Activated naive CD8-positive, alpha-beta T cell treated with anti-CD3 and anti-CD28 coated beads, Interleukin-2, amount 10 ng/mL, durations not matched to agents 7 days and 5 days (primary cell): ENCODE results near the gene QSOX2. TPM values are rescaled to one million over a fixed set of nuclear protein-coding genes. Genes with fewer than 3 reads are reported as not detected.
"Not testable (repeated sequence)": the region's sequence is repeated elsewhere in the genome, so short reads cannot be mapped to it uniquely, and the experiment has no call there.

ENCODE experiments used
- ATAC-seq: fragments of 150-1000 bp; cut with Tn5 transposase; one replicate; pipeline ENCODE4 v1.10.0; 2021; ENCODE audit warnings: low read depth, moderate library complexity
- POLR2A ChIA-PET: fragments of 350-600 bp; sonication (Branson Sonifier 250); formaldehyde crosslinking; loops from one replicate; lab custom pipeline; 2021; ENCODE audit warnings: antibody characterized with exemption; lab: Charles Lee
- DNase-seq: peaks from one replicate; pipeline ENCODE4 v3.0.0; 2021
- H3K27ac Mint-ChIP-seq: one replicate; pipeline ENCODE4 v1.8.0; 2022; ENCODE audit warnings: mild to moderate bottlenecking, mixed read lengths
- H3K27me3 Mint-ChIP-seq: one replicate; pipeline ENCODE4 v1.8.0; 2022; ENCODE audit warnings: mild to moderate bottlenecking, moderate library complexity, mixed read lengths
- H3K36me3 Mint-ChIP-seq: one replicate; pipeline ENCODE4 v1.8.0; 2021; ENCODE audit warnings: mild to moderate bottlenecking, mixed read lengths
- H3K4me1 Mint-ChIP-seq: one replicate; pipeline ENCODE4 v1.8.0; 2021; ENCODE audit warnings: mixed read lengths
- H3K4me3 Mint-ChIP-seq: one replicate; pipeline ENCODE4 v1.8.0; 2022; ENCODE audit warnings: mild to moderate bottlenecking, moderate library complexity, mixed read lengths
- H3K9me3 Mint-ChIP-seq: one replicate; pipeline ENCODE4 v1.8.0; 2021; ENCODE audit warnings: mixed read lengths
- total RNA-seq, 2 experiments: library from RNA; stranded (reverse); gene quantifications; one replicate each; pipeline ENCODE4 v1.2.3, GENCODE V29; 2021

QSOX2 gene
- total RNA-seq, 2 experiments from 2014 or later: 12.4 to 12.8 TPM

DNA sequence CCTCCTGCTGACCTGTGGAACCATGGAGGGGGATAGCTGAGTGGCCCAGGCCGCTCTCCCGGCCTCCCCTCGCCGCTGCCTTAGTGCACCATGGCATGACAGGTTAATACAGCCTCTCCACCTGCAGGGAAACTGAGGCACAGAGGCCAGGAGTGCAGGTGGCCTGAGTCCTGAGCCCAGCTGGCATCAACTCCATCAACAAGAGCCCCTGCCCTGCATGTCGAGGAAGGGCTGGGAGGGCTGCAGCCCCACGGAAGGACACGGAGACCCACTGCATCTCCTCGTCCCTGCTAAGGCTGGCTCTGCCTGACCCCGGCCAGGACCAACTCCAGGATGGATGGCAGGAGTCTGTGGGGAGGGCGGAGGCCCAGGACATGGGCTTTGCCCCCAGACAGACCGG is 31.1 kb upstream of the QSOX2 start:
- POLR2A ChIA-PET: no interaction called here

DNA sequence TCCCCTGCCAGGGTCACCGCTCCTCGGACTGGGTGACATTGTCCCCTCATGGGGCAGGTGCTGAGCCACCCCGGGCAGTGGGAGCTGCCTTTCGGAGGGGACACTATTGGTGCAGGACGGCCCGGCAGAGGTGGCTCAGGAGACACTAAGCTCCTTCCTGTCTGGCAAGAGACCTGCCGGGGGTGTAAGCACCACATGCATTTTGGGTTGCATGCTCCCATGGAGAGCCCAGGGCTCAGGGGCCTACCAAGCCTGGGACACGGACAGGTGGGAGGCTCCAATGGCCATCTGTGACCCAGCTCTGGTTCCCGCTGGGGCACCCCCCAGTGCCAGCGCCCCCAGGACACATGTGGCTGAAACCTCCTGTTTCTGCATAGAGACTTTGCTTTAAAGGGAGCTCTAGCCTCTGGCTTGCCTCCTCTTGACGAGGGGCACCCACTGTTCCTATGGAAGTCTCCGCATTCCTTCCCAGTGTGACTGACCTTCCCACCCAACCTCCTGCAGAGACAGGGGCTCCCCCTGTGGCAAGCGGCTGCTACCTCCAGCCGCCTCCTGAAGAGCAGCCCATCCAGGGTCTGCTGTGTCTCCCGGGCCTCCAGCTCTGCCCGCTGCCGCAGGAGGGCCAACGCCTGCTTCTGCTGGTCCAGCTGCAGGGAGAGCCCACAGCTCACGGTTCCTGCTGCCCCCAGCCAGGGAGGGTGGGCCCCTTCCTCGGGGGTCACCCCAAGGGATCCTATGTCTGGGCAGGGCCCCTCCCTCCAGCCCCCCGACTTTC is 30.2 kb upstream of the QSOX2 start:
- H3K4me1 Mint-ChIP-seq: no peaks in the 10 kb centered on the region
- no peak overlapping the region for H3K4me3 Mint-ChIP-seq
- POLR2A ChIA-PET: interaction anchor here (0.8 kb wide), 1 partner anchor 8 kb away, joined by 3 read pairs; no protein-coding TSS in a partner anchor

More for the DNA sequence above, 31.1 kb upstream of the QSOX2 start:
- H3K4me3 Mint-ChIP-seq: no peak overlapping the region
- no peaks in the 10 kb centered on the region for H3K9me3 Mint-ChIP-seq
- H3K4me1 Mint-ChIP-seq: no peaks in the 10 kb centered on the region
- H3K36me3 Mint-ChIP-seq: no peaks in the 10 kb centered on the region
- no peak overlapping the region for H3K27ac Mint-ChIP-seq
- DNase-seq: no peak
- no peak for ATAC-seq
- no peaks in the 10 kb centered on the region for H3K27me3 Mint-ChIP-seq

DNA sequence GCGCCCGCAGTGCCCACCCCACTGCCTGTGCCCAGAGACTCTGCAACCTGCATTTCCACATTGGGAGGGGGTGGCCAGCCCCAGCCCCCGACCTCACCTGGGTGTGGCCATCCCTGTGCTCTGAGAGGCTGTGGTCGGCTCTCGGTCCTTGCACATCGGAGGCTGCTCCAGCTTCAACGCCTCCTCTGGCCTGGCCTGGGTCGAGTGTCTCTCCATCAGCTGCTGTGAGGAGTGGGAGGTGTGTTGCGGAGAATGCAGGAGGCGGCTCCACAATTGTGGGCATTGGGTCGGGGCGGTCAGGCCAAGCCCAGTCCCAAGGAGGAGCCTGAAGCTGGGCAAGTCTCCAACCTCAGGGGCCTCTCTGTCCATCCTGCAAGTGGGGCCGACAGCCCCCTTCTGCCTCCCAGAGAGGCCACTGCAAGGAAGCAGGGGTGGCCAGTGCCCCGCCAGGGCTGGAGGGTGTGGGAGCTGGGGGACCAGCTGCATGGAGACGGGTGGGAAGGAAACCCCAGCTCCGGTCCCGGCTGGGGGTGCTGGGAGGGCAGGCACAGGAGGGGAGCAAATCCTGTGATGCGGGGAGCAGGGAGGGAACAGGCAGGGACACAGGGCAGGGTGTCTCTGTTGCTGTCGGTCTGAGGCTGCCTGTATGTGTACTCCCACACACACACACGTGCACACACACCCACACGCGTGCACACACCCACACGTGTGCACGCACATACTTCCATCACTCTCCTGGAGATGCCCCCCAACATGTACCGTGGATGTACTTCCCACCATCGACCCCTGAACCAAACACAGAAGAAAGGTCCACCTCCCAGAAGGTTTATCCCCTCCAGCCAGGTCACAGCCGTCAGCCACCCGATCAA is 29.4 kb upstream of the QSOX2 start:
- H3K4me1 Mint-ChIP-seq: no peaks in the 10 kb centered on the region
- ATAC-seq (no peak), DNase-seq (no peak)
- H3K36me3 Mint-ChIP-seq: no peaks in the 10 kb centered on the region
- no peaks in the 10 kb centered on the region for H3K9me3 Mint-ChIP-seq
- no peak overlapping the region for H3K27ac Mint-ChIP-seq
- POLR2A ChIA-PET: interaction anchor here (0.8 kb wide), 1 partner anchor 7 kb away, joined by 3 read pairs; no protein-coding TSS in a partner anchor
- H3K27me3 Mint-ChIP-seq: no peaks in the 10 kb centered on the region
- H3K4me3 Mint-ChIP-seq: no peak overlapping the region

More for the DNA sequence above, 30.2 kb upstream of the QSOX2 start:
- ATAC-seq (no peak), DNase-seq (no peak)
- no peak overlapping the region for H3K27ac Mint-ChIP-seq
- H3K36me3 Mint-ChIP-seq: no peaks in the 10 kb centered on the region
- H3K9me3 Mint-ChIP-seq: no peaks in the 10 kb centered on the region
- no peaks in the 10 kb centered on the region for H3K27me3 Mint-ChIP-seq

- Mint-ChIP-seq H3K27ac (no peak overlapping the region), H3K4me3 (no peak overlapping the region), H3K9me3 (no peaks in the 10 kb centered on the region), H3K27me3 (peaks cover 4% of the 10 kb centered on the region), H3K4me1 (no peaks in the 10 kb centered on the region), H3K36me3 (no peaks in the 10 kb centered on the region)
- DNase-seq (no peak), ATAC-seq (no peak)
- POLR2A ChIA-PET: no interaction called here
Observed at GRCh38 chr9:136273921-136274785, 28.5 kb upstream of the QSOX2 start.

DNA sequence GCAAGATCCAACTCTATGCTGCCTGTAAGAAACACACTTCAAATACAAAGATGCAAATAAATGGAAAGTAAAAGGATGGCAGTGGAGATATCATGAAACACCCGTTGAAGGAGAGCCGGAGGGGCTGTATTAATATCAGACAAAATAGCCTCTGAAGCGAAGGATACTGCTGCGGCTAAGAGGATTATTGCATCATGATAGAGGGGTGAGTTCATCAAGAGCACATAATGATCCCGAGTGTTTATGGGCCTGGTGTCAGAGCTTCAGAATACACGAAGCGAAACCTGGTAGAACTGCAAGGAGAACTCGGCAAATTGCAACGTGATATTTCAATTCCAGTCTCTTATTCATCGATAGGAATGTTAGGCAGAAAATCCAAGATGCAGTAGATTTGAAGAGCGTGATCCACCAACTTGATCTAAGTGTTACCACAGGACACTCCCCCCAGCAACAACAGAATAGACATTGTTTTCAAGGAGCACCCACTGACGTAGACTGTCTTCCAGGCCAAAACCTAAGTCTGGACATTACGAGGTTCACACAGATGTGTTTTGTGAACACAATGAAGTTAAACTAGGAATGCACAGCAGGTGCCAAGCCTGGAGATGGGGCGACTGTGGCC is 27.7 kb upstream of the QSOX2 start:
- no peak for DNase-seq
- no peak for ATAC-seq
- H3K27ac Mint-ChIP-seq: no peak overlapping the region
- no peaks in the 10 kb centered on the region for H3K36me3 Mint-ChIP-seq
- POLR2A ChIA-PET: no interaction called here
- no peak overlapping the region for H3K4me3 Mint-ChIP-seq
- H3K9me3 Mint-ChIP-seq: no peaks in the 10 kb centered on the region
- no peaks in the 10 kb centered on the region for H3K4me1 Mint-ChIP-seq
- peaks cover 9% of the 10 kb centered on the region for H3K27me3 Mint-ChIP-seq

DNA sequence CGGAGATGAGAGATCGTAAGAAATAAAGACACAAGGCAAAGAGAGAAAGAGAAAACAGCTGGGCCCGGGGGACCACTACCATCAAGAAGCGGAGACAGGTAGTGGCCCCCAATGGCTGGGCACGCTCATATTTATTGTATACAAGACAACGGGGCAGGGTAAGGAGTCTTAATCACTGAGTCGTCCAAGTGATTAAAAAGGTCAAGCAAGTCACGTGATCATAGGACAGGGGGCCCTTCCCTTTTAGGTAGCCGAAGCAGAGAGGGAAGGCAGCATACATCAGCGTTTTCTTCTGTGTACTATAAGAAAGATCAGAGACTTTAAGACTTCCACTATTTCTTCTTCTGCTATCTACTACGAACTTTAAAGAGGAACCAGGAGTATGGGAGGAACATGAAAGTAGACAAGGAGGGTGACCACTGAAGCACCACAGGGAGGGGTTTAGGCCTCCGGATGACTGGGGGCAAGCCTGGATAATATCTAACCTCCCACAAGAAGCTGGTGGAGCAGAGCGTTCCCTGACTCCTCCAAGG is 24.6 kb upstream of the QSOX2 start:
- DNase-seq (no peak), ATAC-seq (no peak)
- Mint-ChIP-seq H3K9me3 (no peaks in the 10 kb centered on the region), H3K4me3 (no peak overlapping the region), H3K36me3 (no peaks in the 10 kb centered on the region), H3K27me3 (peaks cover 9% of the 10 kb centered on the region), H3K27ac (no peak overlapping the region), H3K4me1 (peaks cover 4% of the 10 kb centered on the region)
- POLR2A ChIA-PET: no interaction called here

GRCh38 chr9:136268735-136269134 is 23.1 kb upstream of the QSOX2 start:
- Mint-ChIP-seq H3K4me3 (no peak overlapping the region), H3K36me3 (no peaks in the 10 kb centered on the region), H3K4me1 (peaks cover 4% of the 10 kb centered on the region), H3K27me3 (peaks cover 9% of the 10 kb centered on the region), H3K27ac (no peak overlapping the region), H3K9me3 (no peaks in the 10 kb centered on the region)
- POLR2A ChIA-PET: interaction anchor here (0.6 kb wide), 1 partner anchor 23 kb away, joined by 3 read pairs; no protein-coding TSS in a partner anchor
- ATAC-seq (no peak), DNase-seq (no peak)

- POLR2A ChIA-PET: interaction anchor here (0.6 to 1.5 kb wide), 3 partner anchors 7 to 22 kb away, joined by 3 read pairs; no protein-coding TSS in a partner anchor
- Mint-ChIP-seq H3K4me3 (no peak overlapping the region), H3K9me3 (no peaks in the 10 kb centered on the region), H3K36me3 (no peaks in the 10 kb centered on the region), H3K27me3 (peaks cover 9% of the 10 kb centered on the region), H3K4me1 (peaks cover 4% of the 10 kb centered on the region), H3K27ac (no peak overlapping the region)
- DNase-seq (no peak), ATAC-seq (no peak)
Observed at GRCh38 chr9:136268318-136268717, 22.7 kb upstream of the QSOX2 start.

DNA sequence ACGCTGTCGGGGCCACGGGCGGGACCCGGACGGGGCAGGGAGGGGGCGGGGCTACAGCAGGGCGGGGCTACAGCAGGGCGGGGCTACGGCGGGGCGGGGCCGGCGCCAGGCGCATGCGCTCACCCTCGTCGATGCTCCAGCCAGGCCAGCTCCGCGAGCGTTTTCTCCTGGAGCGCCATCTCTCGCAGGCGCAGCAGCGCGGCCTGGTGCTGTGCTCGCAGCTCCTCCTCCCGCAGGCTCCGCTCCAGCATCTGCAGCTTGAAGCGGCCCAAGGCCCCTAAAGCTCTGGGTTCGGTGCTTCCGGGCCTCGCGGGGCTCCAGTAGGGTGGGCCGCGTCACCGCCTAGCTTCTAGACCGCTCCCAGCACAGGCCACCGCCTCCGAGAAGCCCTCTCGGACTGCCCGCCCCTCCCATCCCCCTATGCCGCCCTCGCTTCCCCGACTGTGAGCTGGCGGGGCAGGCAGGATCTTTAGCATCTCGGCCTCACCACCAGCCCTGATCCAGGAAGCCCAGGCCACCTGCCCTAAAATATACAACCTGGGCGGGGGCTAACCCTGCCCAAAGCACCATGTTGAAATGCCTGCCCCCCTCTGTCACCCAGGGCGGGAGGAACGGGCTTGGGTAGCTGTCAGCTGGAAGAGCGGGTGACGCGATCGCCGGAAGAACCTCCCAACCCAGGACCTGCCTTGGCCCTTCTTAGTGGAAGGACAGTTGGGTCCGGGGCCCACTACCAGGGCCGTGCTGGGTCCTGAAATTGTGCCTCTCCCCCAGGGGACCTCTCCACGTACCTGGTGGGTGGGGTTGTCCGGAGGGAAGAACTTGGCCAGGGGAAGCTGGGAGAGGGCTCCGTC is 21.9 kb upstream of the QSOX2 start:
- peaks cover 4% of the 10 kb centered on the region for H3K4me1 Mint-ChIP-seq
- H3K27me3 Mint-ChIP-seq: peaks cover 9% of the 10 kb centered on the region
- ATAC-seq (peak; percentile 96), DNase-seq (peak; percentile 86)
- peak overlapping the region; percentile 78 for H3K4me3 Mint-ChIP-seq
- H3K36me3 Mint-ChIP-seq: no peaks in the 10 kb centered on the region
- POLR2A ChIA-PET: interaction anchor here (0.7 to 1.5 kb wide), 9 partner anchors 8 to 273 kb away, joined by 3 to 6 read pairs (median 3); partner anchors contain the start of gene DNLZ
- no peaks in the 10 kb centered on the region for H3K9me3 Mint-ChIP-seq
- peak overlapping the region; percentile 78 for H3K27ac Mint-ChIP-seq

- not testable (repeated sequence) for H3K36me3 Mint-ChIP-seq, H3K9me3 Mint-ChIP-seq, ATAC-seq, H3K27me3 Mint-ChIP-seq, H3K4me1 Mint-ChIP-seq, DNase-seq
- POLR2A ChIA-PET: interaction anchor here (0.7 to 1.3 kb wide), 7 partner anchors 19 to 274 kb away, joined by 3 to 6 read pairs (median 3); partner anchors contain the start of gene DNLZ
- Mint-ChIP-seq H3K4me3 (peak overlapping the region; percentile 78), H3K27ac (peak overlapping the region; percentile 73)
Observed at GRCh38 chr9:136266641-136267040, 21.0 kb upstream of the QSOX2 start.

- POLR2A ChIA-PET: no interaction called here
- DNase-seq (no peak), ATAC-seq (no peak)
- H3K27me3 Mint-ChIP-seq: peaks cover 9% of the 10 kb centered on the region
- H3K36me3 Mint-ChIP-seq: no peaks in the 10 kb centered on the region
- H3K9me3 Mint-ChIP-seq: no peaks in the 10 kb centered on the region
- no peak overlapping the region for H3K27ac Mint-ChIP-seq
- no peak overlapping the region for H3K4me3 Mint-ChIP-seq
- H3K4me1 Mint-ChIP-seq: peaks cover 4% of the 10 kb centered on the region
Observed at GRCh38 chr9:136265561-136266355, 20.1 kb upstream of the QSOX2 start.
